HCT116 (cell line): Measurements from ENCODE around the gene ARID4A. TPM values are rescaled to one million over a fixed set of nuclear protein-coding genes. Genes with fewer than 3 reads are reported as not detected.

Source experiments
- ATAC-seq: fragments of 200-7000 bp; cut with Tn5 transposase; 2 replicates; pipeline ENCODE4 v1.9.1; 2020; ENCODE audit warnings: mild to moderate bottlenecking, moderate library complexity
- BruUV-seq: library from RNA; stranded (reverse); fragments of 400-500 nt; replicated peaks from 2 replicates; lab custom pipeline; 2021; lab: Mats Ljungman, UMichigan
- CTCF ChIA-PET: fragments of 300-600 bp; sonication (Branson Sonifier 250); formaldehyde crosslinking; loops from one replicate; lab custom pipeline; 2021; ENCODE audit warnings: antibody characterized with exemption; lab: Charles Lee
- POLR2A ChIA-PET: fragments of 300-600, 350-600 bp; sonication (Branson Sonifier 250); formaldehyde crosslinking; loops from one replicate; lab custom pipeline; 2021; ENCODE audit warnings: antibody characterized with exemption; lab: Charles Lee
- RAD21 ChIA-PET, 2 experiments: fragments of 300-600 bp; sonication (Branson Sonifier 250); formaldehyde crosslinking; loops; one replicate each; lab custom pipeline; 2023; ENCODE audit warnings: low total read pairs in 2 of 2; ENCODE audit not compliant: uncharacterized antibody in 2 of 2, unreplicated experiment in 2 of 2, low non-redundant PET in 1 of 2; lab: Charles Lee
- DNase-seq: peaks from one replicate; pipeline ENCODE4 v3.0.0-alpha.2; 2010; ENCODE audit warnings: low read depth, low spot score
- H2AFZ ChIP-seq: fragments of 200-600 bp; shearing (Covaris generic), sonication (generic); 2 replicates; pipeline ENCODE4 v1.6.1; 2017; ENCODE audit warnings: low read depth, mixed run types, mixed read lengths, antibody characterized with exemption, low read length; ENCODE audit not compliant: poor library complexity, severe bottlenecking
- H3K27ac ChIP-seq: 2 replicates; pipeline ENCODE4 v1.5.1; 2012; ENCODE audit warnings: low read depth, low read length
- H3K27me3 ChIP-seq: fragments of 200-600 bp; sonication (generic); 2 replicates; pipeline ENCODE4 v1.6.1; 2016; ENCODE audit warnings: mixed run types, low read length, mixed read lengths; ENCODE audit not compliant: insufficient read depth
- H3K36me3 ChIP-seq, 2 experiments: fragments of 200-500 bp in 1 of 2; fragments of 200-600 bp in 1 of 2; sonication (Bioruptor generic) in 1 of 2; sonication (generic) in 1 of 2; 2 replicates each; pipeline versions ENCODE4 v1.5.1 to v1.6.1; 2014 to 2016; ENCODE audit warnings: low read length in 2 of 2, inconsistent platforms in 1 of 2, mixed read lengths in 1 of 2, mixed run types in 1 of 2; ENCODE audit not compliant: insufficient read depth in 2 of 2, control insufficient read depth in 1 of 2
- H3K4me1 ChIP-seq, 2 experiments: fragments of 200-600 bp in 1 of 2; sonication (generic) in 1 of 2; 2 replicates each; pipeline versions ENCODE4 v1.5.1 to v1.6.1; 2012 to 2017; ENCODE audit warnings: low read length in 2 of 2, inconsistent platforms in 1 of 2, mild to moderate bottlenecking in 1 of 2, mixed read lengths in 1 of 2, mixed run types in 1 of 2, moderate library complexity in 1 of 2; ENCODE audit not compliant: insufficient read depth in 2 of 2, control insufficient read depth in 1 of 2
- H3K4me2 ChIP-seq: fragments of 200-600 bp; sonication (generic); 2 replicates; pipeline ENCODE4 v1.6.1; 2017; ENCODE audit warnings: mixed run types, low read length, mixed read lengths
- H3K4me3 ChIP-seq, 2 experiments: fragments of 200-600 bp in 1 of 2; sonication (generic) in 1 of 2; replicated peaks in 1 of 2; 2 replicates each; pipeline ENCODE4 v1.5.1; 2011 to 2016; ENCODE audit warnings: low read length in 2 of 2, control low read depth in 1 of 2, low read depth in 1 of 2, mild to moderate bottlenecking in 1 of 2, mixed read lengths in 1 of 2, mixed run types in 1 of 2
- H3K79me2 ChIP-seq: fragments of 200-600 bp; sonication (generic); 2 replicates; pipeline ENCODE4 v1.6.1; 2017; ENCODE audit warnings: mild to moderate bottlenecking, mixed run types, low read length, moderate library complexity, mixed read lengths; ENCODE audit not compliant: insufficient read depth
- H3K9ac ChIP-seq: fragments of 200-600 bp; sonication (generic); 2 replicates; pipeline ENCODE4 v1.6.1; 2016; ENCODE audit warnings: low read length, mixed read lengths
- H3K9me2 ChIP-seq: fragments of 200-600 bp; sonication (generic), shearing (Covaris generic); 2 replicates; pipeline ENCODE4 v1.6.1; 2017; ENCODE audit warnings: mixed run types, mild to moderate bottlenecking, moderate library complexity; ENCODE audit not compliant: insufficient read depth
- H3K9me3 ChIP-seq, 2 experiments: fragments of 200-500 bp in 1 of 2; fragments of 200-600 bp in 1 of 2; sonication (Bioruptor generic) in 1 of 2; sonication (generic) in 1 of 2; 2 replicates each; pipeline ENCODE4 v1.6.1; 2014 to 2017; ENCODE audit warnings: low read length in 2 of 2, mixed read lengths in 2 of 2, inconsistent platforms in 1 of 2, low read depth in 1 of 2, mild to moderate bottlenecking in 1 of 2, mixed run types in 1 of 2, moderate library complexity in 1 of 2; ENCODE audit not compliant: control insufficient read depth in 1 of 2, insufficient read depth in 1 of 2
- H4K20me1 ChIP-seq: fragments of 200-600 bp; sonication (generic), shearing (Covaris generic); 2 replicates; pipeline ENCODE4 v1.6.1; 2017; ENCODE audit warnings: mixed run types, mild to moderate bottlenecking, moderate library complexity; ENCODE audit not compliant: insufficient read depth
- CEBPB ChIP-seq: IDR thresholded peaks from 2 replicates; pipeline ENCODE4 v1.6.1; 2012; ENCODE audit warnings: low read depth
- EGR1 ChIP-seq: IDR thresholded peaks from 2 replicates; pipeline ENCODE4 v1.6.1; 2012; ENCODE audit warnings: low read depth
- EZH2 ChIP-seq: fragments of 200-600 bp; sonication (generic); IDR thresholded peaks from 2 replicates; pipeline ENCODE4 v1.6.1; 2017; ENCODE audit warnings: antibody characterized with exemption, mixed run types
- EZH2phosphoT487 ChIP-seq: fragments of 200-600 bp; IDR thresholded peaks from 2 replicates; pipeline ENCODE4 v1.6.1; 2018; ENCODE audit warnings: antibody characterized with exemption, borderline replicate concordance
- FOSL1 ChIP-seq: IDR thresholded peaks from 2 replicates; pipeline ENCODE4 v1.6.1; 2012; ENCODE audit warnings: low read depth
- JUND ChIP-seq: IDR thresholded peaks from 2 replicates; pipeline ENCODE4 v1.6.1; 2012
- MAX ChIP-seq: IDR thresholded peaks from 2 replicates; pipeline ENCODE4 v1.6.1; 2012
- POLR2A ChIP-seq: IDR thresholded peaks from 2 replicates; pipeline ENCODE4 v1.7.0; 2011; ENCODE audit warnings: borderline replicate concordance; ENCODE audit not compliant: insufficient read depth, insufficient read length; ENCODE audit errors: extremely low read depth
- POLR2AphosphoS5 ChIP-seq: IDR thresholded peaks from 2 replicates; pipeline ENCODE4 v1.6.1; 2011; ENCODE audit warnings: mild to moderate bottlenecking, low read depth, low read length, moderate library complexity
- RAD21 ChIP-seq: IDR thresholded peaks from 2 replicates; pipeline ENCODE4 v1.6.1; 2012; ENCODE audit warnings: low read depth, mild to moderate bottlenecking
- REST ChIP-seq: IDR thresholded peaks from 2 replicates; pipeline ENCODE4 v1.6.1; 2012; ENCODE audit warnings: low read depth
- SIN3A ChIP-seq: IDR thresholded peaks from 2 replicates; pipeline ENCODE4 v1.6.1; 2012; ENCODE audit warnings: low read depth
- SP1 ChIP-seq: IDR thresholded peaks from 2 replicates; pipeline ENCODE4 v1.6.1; 2012; ENCODE audit warnings: low read depth
- SRF ChIP-seq: IDR thresholded peaks from 2 replicates; pipeline ENCODE4 v1.6.1; 2012; ENCODE audit warnings: low read depth
- YY1 ChIP-seq: IDR thresholded peaks from 2 replicates; pipeline ENCODE4 v1.6.1; 2011; ENCODE audit warnings: low read length, low read depth, moderate library complexity, mild to moderate bottlenecking; ENCODE audit not compliant: insufficient replicate concordance; ENCODE audit errors: extremely low read depth
- ZFX ChIP-seq: fragments of 450-650 bp; IDR thresholded peaks from 2 replicates; pipeline ENCODE4 v1.6.1; 2017
- ZNF274 ChIP-seq: fragments of 200-500 bp; sonication (Bioruptor generic); IDR thresholded peaks from 2 replicates; pipeline ENCODE4 v1.6.1; 2014; ENCODE audit warnings: mild to moderate bottlenecking, low read depth, low read length, inconsistent platforms
- intact Hi-C: fragments of 100-400 bp; cut with micrococcal nuclease; formaldehyde crosslinking; loops from 2 replicates; pipeline ENCODE4 v1.10.0; 2022
- total RNA-seq: library from RNA; stranded (reverse); gene quantifications from one replicate; pipeline ENCODE4 v1.2.1, GENCODE V29; 2021; ENCODE audit not compliant: unreplicated experiment

The ARID4A gene
- total RNA-seq, 1 experiment from 2014 or later: 13.9 TPM

- TF ChIP-seq RAD21 (no peak), SRF (no peak)
- TF ChIP-seq, all 23 proteins: peak for 0
- H3K79me2 ChIP-seq: peaks cover 94% of the 10 kb centered on the region
- ATAC-seq (no peak), DNase-seq (no peak)
- intact Hi-C loops: no loop called here
- no peak overlapping the region for H3K27ac ChIP-seq
- POLR2A ChIA-PET: interaction anchor here (1.6 kb wide), 1 partner anchor 22 kb away, joined by 3 read pairs; the partner anchor contains the start of gene ARID4A
- no TSS peak for BruUV-seq
- H2AFZ ChIP-seq: no peak overlapping the region
- RAD21 ChIA-PET: no interaction called here
- H3K4me3 ChIP-seq: no peak overlapping the region
- CTCF ChIA-PET: no interaction called here
- H3K9ac ChIP-seq: no peak overlapping the region
- H3K4me1 ChIP-seq: no peaks in the 10 kb centered on the region
- H4K20me1 ChIP-seq: peaks cover 4% of the 10 kb centered on the region; the same call in 1 of the 2 replicates
- H3K27me3 ChIP-seq: no peaks in the 10 kb centered on the region
- H3K9me2 ChIP-seq: no peaks in the 10 kb centered on the region
- no peak overlapping the region for H3K4me2 ChIP-seq
- H3K9me3 ChIP-seq: no peaks in the 10 kb centered on the region
- H3K36me3 ChIP-seq: peaks cover 24 to 25% of the 10 kb centered on the region in 2 experiments
Observed at GRCh38 chr14:58276208-58276607, 22.1 kb upstream of the ARID4A start.

GRCh38 chr14:58278177-58278576 lies 20.2 kb upstream of the ARID4A start:
- H3K4me3 ChIP-seq: no peak overlapping the region
- no peak overlapping the region for H3K27ac ChIP-seq
- no peak overlapping the region for H3K4me2 ChIP-seq
- H3K9me3 ChIP-seq: no peaks in the 10 kb centered on the region
- intact Hi-C loops: no loop called here
- RAD21 ChIA-PET: no interaction called here
- H3K36me3 ChIP-seq: peaks cover 14 to 17% of the 10 kb centered on the region in 2 experiments; a peak in 3 of 4 replicates
- H4K20me1 ChIP-seq: peaks cover 8% of the 10 kb centered on the region; the same call in 1 of the 2 replicates
- H3K9me2 ChIP-seq: no peaks in the 10 kb centered on the region
- ATAC-seq (no peak), DNase-seq (no peak)
- peaks cover 98% of the 10 kb centered on the region for H3K79me2 ChIP-seq
- H3K9ac ChIP-seq: no peak overlapping the region
- no peak overlapping the region for H2AFZ ChIP-seq
- CTCF ChIA-PET: interaction anchor here (0.7 kb wide), 1 partner anchor 9 kb away, joined by 3 read pairs; no protein-coding TSS in a partner anchor
- no peaks in the 10 kb centered on the region for H3K4me1 ChIP-seq
- POLR2A ChIA-PET: no interaction called here
- H3K27me3 ChIP-seq: no peaks in the 10 kb centered on the region
- BruUV-seq: no TSS peak
- TF ChIP-seq JUND: no peak
- no peak for TF ChIP-seq MAX
- TF ChIP-seq EZH2phosphoT487: no peak
- TF ChIP-seq SRF: no peak
- TF ChIP-seq POLR2A: no peak
- no peak for TF ChIP-seq REST
- TF ChIP-seq SP1: no peak
- no peak for TF ChIP-seq EGR1
- TF ChIP-seq CEBPB: no peak
- TF ChIP-seq EZH2: no peak
- no peak for TF ChIP-seq SIN3A
- TF ChIP-seq FOSL1: no peak
- TF ChIP-seq ZFX: no peak
- TF ChIP-seq YY1: no peak
- no peak for TF ChIP-seq ZNF274
- no peak for TF ChIP-seq POLR2AphosphoS5
